Transverse colon (tissue), 4 donors: ENCODE results near the gene RPS23. TPM values are rescaled to one million over a fixed set of nuclear protein-coding genes. Genes with fewer than 3 reads are reported as not detected.

Experiments
- DNase-seq: peaks from one replicate; pipeline ENCODE4 v3.0.0-alpha.2; 2019
- H3K27ac ChIP-seq, 4 donors: fragments of 200-600 bp; sonication (generic); 2 replicates each; pipeline ENCODE4 v1.5.1; 2016 to 2018; ENCODE audit warnings: inconsistent platforms in 4 of 4
- H3K27me3 ChIP-seq: fragments of 200-600 bp; sonication (generic); 2 replicates; pipeline ENCODE4 v1.5.1; 2017; ENCODE audit warnings: inconsistent platforms
- H3K36me3 ChIP-seq, 4 donors: fragments of 200-600 bp; sonication (generic); 2 replicates each; pipeline ENCODE4 v1.5.1; 2017 to 2019; ENCODE audit warnings: inconsistent platforms in 4 of 4
- H3K4me1 ChIP-seq, 4 donors: fragments of 200-600 bp; sonication (generic); 2 replicates each; pipeline ENCODE4 v1.5.1; 2017 to 2020; ENCODE audit warnings: inconsistent platforms in 4 of 4
- H3K4me3 ChIP-seq, 4 donors: fragments of 200-600 bp; sonication (generic); 1 replicate in 1 of 4; 2 replicates in 3 of 4; pipeline versions ENCODE4 v1.5.1 to v1.6.1; 2017 to 2019; ENCODE audit warnings: inconsistent platforms in 4 of 4
- H3K9me3 ChIP-seq, 2 donors: fragments of 200-600 bp; sonication (generic); 2 replicates each; pipeline ENCODE4 v1.5.1; 2017 to 2019; ENCODE audit warnings: inconsistent platforms in 2 of 2
- EP300 ChIP-seq: sonication (generic); formaldehyde crosslinking; IDR thresholded peaks from one replicate; pipeline ENCODE4 v1.6.1; 2017; ENCODE audit warnings: antibody characterized with exemption, low read depth
- POLR2A ChIP-seq: fragments of 450-650 bp; IDR thresholded peaks from one replicate; pipeline ENCODE4 v1.6.1; 2016; ENCODE audit warnings: antibody characterized with exemption, mild to moderate bottlenecking, moderate library complexity
- POLR2AphosphoS5 ChIP-seq, 3 donors: sonication (generic); formaldehyde crosslinking; IDR thresholded peaks; one replicate each; pipeline ENCODE4 v1.6.1; 2016; ENCODE audit warnings: antibody characterized with exemption in 3 of 3
- WGBS, 2 donors: methylation state at CpG; one replicate each; pipeline ENCODE4 v1.1.5; 2018; ENCODE audit warnings: low coverage in 1 of 2; 5-methylcytosine and 5-hydroxymethylcytosine counted together
- in situ Hi-C, 4 donors: fragments of 200-750 bp; cut with MboI; loops; one replicate each; pipeline versions ENCODE4 v1.15.0 to v1.15.1; 2017; ENCODE audit warnings: low sequenced_read_pairs in 3 of 4, low pct_ligation_motif_present in 1 of 4, low pct_unique_long_range_greater_than_20kb in 1 of 4
- intact Hi-C: fragments of 100-400 bp; cut with DNase I; formaldehyde crosslinking; loops from one replicate; pipeline ENCODE4 v1.15.1; 2023; ENCODE audit warnings: low total_unique reads
- total RNA-seq, 4 donors: library from RNA; depleted of rRNA; stranded (reverse); fragments of >200 nt; gene quantifications; one replicate each; pipeline ENCODE4 v1.1.0, GENCODE V29; 2016
- TF ChIP-seq, protein P1 (sequence below), 5 experiments: fragments of 200-600 bp in 3 of 5; fragments of 450-650 bp in 2 of 5; sonication (generic) in 3 of 5; IDR thresholded peaks; 1 replicate in 2 of 5; 2 replicates in 3 of 5; pipeline ENCODE4 v1.5.1; 2016 to 2017; ENCODE audit warnings: antibody characterized with exemption in 5 of 5, inconsistent platforms in 3 of 5, mild to moderate bottlenecking in 2 of 5, moderate library complexity in 1 of 5

Gene RPS23
- total RNA-seq, 4 donors from 2014 or later: 482 to 1,766 (median 1,102) TPM

- DNase-seq: no peak
- Histone ChIP-seq H3K4me1 (peaks cover 0 to 9% (median 4%) of the 10 kb centered on the region in 4 donors), H3K9me3 (no peaks in the 10 kb centered on the region), H3K4me3 (no peak overlapping the region), H3K27me3 (no peaks in the 10 kb centered on the region), H3K27ac (no peak overlapping the region), H3K36me3 (no peaks in the 10 kb centered on the region)
- intact Hi-C loops: no loop called here
- 90 to 100% methylated on average over 2 of the region's 2 CpGs for WGBS, 2 donors
- in situ Hi-C loops: no loop called here
- TF ChIP-seq, protein P1, sequence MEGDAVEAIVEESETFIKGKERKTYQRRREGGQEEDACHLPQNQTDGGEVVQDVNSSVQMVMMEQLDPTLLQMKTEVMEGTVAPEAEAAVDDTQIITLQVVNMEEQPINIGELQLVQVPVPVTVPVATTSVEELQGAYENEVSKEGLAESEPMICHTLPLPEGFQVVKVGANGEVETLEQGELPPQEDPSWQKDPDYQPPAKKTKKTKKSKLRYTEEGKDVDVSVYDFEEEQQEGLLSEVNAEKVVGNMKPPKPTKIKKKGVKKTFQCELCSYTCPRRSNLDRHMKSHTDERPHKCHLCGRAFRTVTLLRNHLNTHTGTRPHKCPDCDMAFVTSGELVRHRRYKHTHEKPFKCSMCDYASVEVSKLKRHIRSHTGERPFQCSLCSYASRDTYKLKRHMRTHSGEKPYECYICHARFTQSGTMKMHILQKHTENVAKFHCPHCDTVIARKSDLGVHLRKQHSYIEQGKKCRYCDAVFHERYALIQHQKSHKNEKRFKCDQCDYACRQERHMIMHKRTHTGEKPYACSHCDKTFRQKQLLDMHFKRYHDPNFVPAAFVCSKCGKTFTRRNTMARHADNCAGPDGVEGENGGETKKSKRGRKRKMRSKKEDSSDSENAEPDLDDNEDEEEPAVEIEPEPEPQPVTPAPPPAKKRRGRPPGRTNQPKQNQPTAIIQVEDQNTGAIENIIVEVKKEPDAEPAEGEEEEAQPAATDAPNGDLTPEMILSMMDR (IDR thresholded peaks at IDR 0.05): no peak
- no peak for TF ChIP-seq EP300
- TF ChIP-seq POLR2A: no peak
- TF ChIP-seq POLR2AphosphoS5 (IDR thresholded peaks at IDR 0.05): no peak
These were observed 5.7 kb upstream of the RPS23 start for GRCh38 chr5:82283893-82284292.

- Histone ChIP-seq H3K36me3 (peaks cover 0 to 22% (median 10%) of the 10 kb centered on the region in 4 donors), H3K9me3 (no peaks in the 10 kb centered on the region), H3K27me3 (no peaks in the 10 kb centered on the region), H3K4me1 (peaks cover 0 to 24% (median 9%) of the 10 kb centered on the region in 4 donors), H3K4me3 (peak overlapping the region; percentile 60 to 97 (median 77)), H3K27ac (peak overlapping the region; percentile 83 to 90 (median 86))
- intact Hi-C loops: no loop called here
- DNase-seq: no peak
- TF ChIP-seq EP300 (no peak), POLR2AphosphoS5 (IDR thresholded peaks at IDR 0.05) (no peak), POLR2A (no peak)
- TF ChIP-seq, protein P1 (IDR thresholded peaks at IDR 0.05): no peak
- in situ Hi-C loops: no loop called here
- 26 to 69% methylated on average over 11 to 19 of the region's 19 CpGs for WGBS, 2 donors
These were observed 687 bp upstream of the RPS23 start for GRCh38 chr5:82278711-82279370.

- 1% methylated on average over 9 to 15 of the region's 15 CpGs for WGBS, 2 donors
- TF ChIP-seq POLR2AphosphoS5 (IDR thresholded peaks at IDR 0.05): no peak
- TF ChIP-seq POLR2A: no peak
- TF ChIP-seq EP300: no peak
- TF ChIP-seq, protein P1 (IDR thresholded peaks at IDR 0.05): no peak
- intact Hi-C loops: no loop called here
- peak overlapping the region; percentile 60 to 97 (median 77) for H3K4me3 ChIP-seq
- H3K36me3 ChIP-seq: peaks cover 0 to 22% (median 10%) of the 10 kb centered on the region in 4 donors
- no peaks in the 10 kb centered on the region for H3K27me3 ChIP-seq
- no peaks in the 10 kb centered on the region for H3K9me3 ChIP-seq
- no peak for DNase-seq
- H3K27ac ChIP-seq: peak overlapping the region; percentile 83 to 90 (median 86)
- peaks cover 0 to 24% (median 9%) of the 10 kb centered on the region in 4 donors for H3K4me1 ChIP-seq
- in situ Hi-C loops: no loop called here
These were observed 554 bp downstream of the RPS23 start for GRCh38 chr5:82277613-82277986.

DNA sequence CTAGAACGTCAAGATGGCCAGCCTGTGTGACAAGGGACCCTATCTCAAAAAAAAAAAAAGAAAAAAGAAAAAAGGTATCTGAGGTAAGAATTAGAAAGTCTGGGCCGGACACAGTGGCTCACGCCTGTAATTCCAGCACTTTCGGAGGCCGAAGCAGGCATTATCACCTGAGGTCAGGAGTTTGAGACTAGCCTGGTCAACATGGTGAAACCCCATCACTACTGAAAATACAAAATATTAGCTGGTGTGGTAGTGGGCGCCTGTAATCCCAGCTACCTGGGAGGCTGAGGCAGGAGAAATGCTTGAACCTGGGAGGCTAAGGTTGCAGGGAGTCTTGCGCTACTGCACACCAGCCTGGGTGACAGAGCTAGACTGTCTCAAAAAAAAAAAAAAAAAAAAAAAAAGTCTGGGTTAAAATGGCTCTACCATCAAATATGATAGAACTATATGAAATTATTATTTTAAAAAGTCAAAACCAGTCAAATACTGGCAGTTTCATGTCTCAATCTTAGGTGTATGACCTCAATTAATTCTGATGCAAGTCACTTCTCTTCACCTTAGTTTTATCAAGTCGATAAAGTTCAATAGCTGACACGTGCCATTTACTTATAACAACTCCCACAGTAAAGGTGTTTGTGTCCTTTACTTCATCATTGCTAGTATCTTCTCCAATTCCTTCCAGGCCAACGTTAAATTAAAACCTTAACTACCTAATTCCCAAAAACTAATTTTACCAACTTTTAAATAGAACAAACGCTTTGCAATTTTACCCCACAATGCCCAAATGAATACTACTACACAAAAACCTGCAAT, 1.1 kb downstream of the RPS23 start:
- WGBS, 2 donors: 55 to 57% methylated on average over 8 to 11 of the region's 11 CpGs
- TF ChIP-seq EP300 (no peak), POLR2AphosphoS5 (IDR thresholded peaks at IDR 0.05) (no peak), POLR2A (no peak)
- TF ChIP-seq, protein P1 (IDR thresholded peaks at IDR 0.05): no peak
- peak overlapping the region in 3 of 4 donors; percentile 83 to 90 (median 88) for H3K27ac ChIP-seq
- no peaks in the 10 kb centered on the region for H3K9me3 ChIP-seq
- H3K4me3 ChIP-seq: peak overlapping the region; percentile 60 to 97 (median 77)
- DNase-seq: no peak
- peaks cover 0 to 24% (median 9%) of the 10 kb centered on the region in 4 donors for H3K4me1 ChIP-seq
- peaks cover 0 to 22% (median 10%) of the 10 kb centered on the region in 4 donors for H3K36me3 ChIP-seq
- intact Hi-C loops: no loop called here
- no peaks in the 10 kb centered on the region for H3K27me3 ChIP-seq
- in situ Hi-C loops: no loop called here
